ENCODE results near the gene PPP2R3A.

Gene PPP2R3A

GRCh38 chr3:135982404-135982761, 16.9 kb downstream of the PPP2R3A start:
- Histone ChIP-seq H3K9ac (ENCODE audit: low read depth, low read length) (no peak overlapping the region), H4K20me1 (ENCODE audit: insufficient read depth, low read length) (no peaks in the 10 kb centered on the region), H3K36me3 (ENCODE audit: insufficient read depth, low read length) (no peaks in the 10 kb centered on the region), H3K4me2 (ENCODE audit: insufficient read depth, low read length) (no peak overlapping the region), H3K4me1 (ENCODE audit: insufficient read depth, low read length) (no peaks in the 10 kb centered on the region), H3K79me2 (ENCODE audit: insufficient read depth, low read length) (no peaks in the 10 kb centered on the region), H3K27ac (ENCODE audit: low read length) (no peak overlapping the region), H3K27me3 (ENCODE audit: insufficient read depth, low read length, poor library complexity) (peaks cover 11% of the 10 kb centered on the region), H2AFZ (ENCODE audit: low read depth, low read length) (no peak overlapping the region), H3K9me3 (ENCODE audit: insufficient read depth, low read length, severe bottlenecking) (no peaks in the 10 kb centered on the region), H3K4me3 (ENCODE audit: low read depth in 1 of 2, low read length in 2 of 2) (no peak overlapping the region)
- ATAC-seq (ENCODE audit: insufficient read depth, low read depth) (no peak), DNase-seq (no peak)
- TF ChIP-seq CTCF (IDR thresholded peaks at IDR 0.05; ENCODE audit: borderline replicate concordance, extremely low read depth, low read length, poor library complexity, severe bottlenecking) (no peak), EZH2 (IDR thresholded peaks at IDR 0.05; ENCODE audit: borderline replicate concordance, low read depth, low read length, severe bottlenecking) (no peak)

- DNase-seq (no peak), ATAC-seq (ENCODE audit: insufficient read depth, low read depth) (no peak)
- Histone ChIP-seq H3K4me2 (ENCODE audit: insufficient read depth, low read length) (no peak overlapping the region), H3K36me3 (ENCODE audit: insufficient read depth, low read length) (no peaks in the 10 kb centered on the region), H3K9me3 (ENCODE audit: insufficient read depth, low read length, severe bottlenecking) (no peaks in the 10 kb centered on the region), H3K27ac (ENCODE audit: low read length) (no peak overlapping the region), H3K27me3 (ENCODE audit: insufficient read depth, low read length, poor library complexity) (peaks cover 11% of the 10 kb centered on the region), H3K79me2 (ENCODE audit: insufficient read depth, low read length) (no peaks in the 10 kb centered on the region), H4K20me1 (ENCODE audit: insufficient read depth, low read length) (no peaks in the 10 kb centered on the region), H3K9ac (ENCODE audit: low read depth, low read length) (no peak overlapping the region), H3K4me1 (ENCODE audit: insufficient read depth, low read length) (no peaks in the 10 kb centered on the region), H2AFZ (ENCODE audit: low read depth, low read length) (no peak overlapping the region), H3K4me3 (ENCODE audit: low read depth in 1 of 2, low read length in 2 of 2) (no peak overlapping the region)
- no peak for TF ChIP-seq EZH2 (IDR thresholded peaks at IDR 0.05; ENCODE audit: borderline replicate concordance, low read depth, low read length, severe bottlenecking)
- no peak for TF ChIP-seq CTCF (IDR thresholded peaks at IDR 0.05; ENCODE audit: borderline replicate concordance, extremely low read depth, low read length, poor library complexity, severe bottlenecking)
Measured at GRCh38 chr3:135982922-135983581, 17.5 kb downstream of the PPP2R3A start.

- Histone ChIP-seq H3K9ac (ENCODE audit: low read depth, low read length) (no peak overlapping the region), H3K4me2 (ENCODE audit: insufficient read depth, low read length) (no peak overlapping the region), H3K79me2 (ENCODE audit: insufficient read depth, low read length) (no peaks in the 10 kb centered on the region), H3K9me3 (ENCODE audit: insufficient read depth, low read length, severe bottlenecking) (no peaks in the 10 kb centered on the region), H2AFZ (ENCODE audit: low read depth, low read length) (no peak overlapping the region), H3K27ac (ENCODE audit: low read length) (no peak overlapping the region), H3K4me1 (ENCODE audit: insufficient read depth, low read length) (no peaks in the 10 kb centered on the region), H3K36me3 (ENCODE audit: insufficient read depth, low read length) (no peaks in the 10 kb centered on the region), H3K4me3 (ENCODE audit: low read depth in 1 of 2, low read length in 2 of 2) (no peak overlapping the region), H3K27me3 (ENCODE audit: insufficient read depth, low read length, poor library complexity) (peaks cover 28% of the 10 kb centered on the region), H4K20me1 (ENCODE audit: insufficient read depth, low read length) (no peaks in the 10 kb centered on the region)
- DNase-seq (no peak), ATAC-seq (ENCODE audit: insufficient read depth, low read depth) (no peak)
- TF ChIP-seq CTCF (IDR thresholded peaks at IDR 0.05; ENCODE audit: borderline replicate concordance, extremely low read depth, low read length, poor library complexity, severe bottlenecking), result no peak
- TF ChIP-seq EZH2 (IDR thresholded peaks at IDR 0.05; ENCODE audit: borderline replicate concordance, low read depth, low read length, severe bottlenecking), result no peak
Measured at GRCh38 chr3:135987661-135988060, 22.1 kb downstream of the PPP2R3A start.
